Esophagus mucosa (tissue), 1 donor: ENCODE data around the gene MED7. TPM values are rescaled to one million over a fixed set of nuclear protein-coding genes. Genes with fewer than 3 reads are reported as not detected.

Source experiments
- ATAC-seq: fragments of 200-7000 bp; cut with Tn5 transposase; one replicate; pipeline ENCODE4 v1.9.1; 2020
- total RNA-seq: library from RNA; stranded (reverse); gene quantifications from one replicate; pipeline ENCODE4 v1.2.4, GENCODE V29; 2023
- donor health status: DM: yes; HTN: yes; CAD: no.

MED7 gene
- total RNA-seq, 1 donor from 2014 or later = 6.4 TPM

DNA sequence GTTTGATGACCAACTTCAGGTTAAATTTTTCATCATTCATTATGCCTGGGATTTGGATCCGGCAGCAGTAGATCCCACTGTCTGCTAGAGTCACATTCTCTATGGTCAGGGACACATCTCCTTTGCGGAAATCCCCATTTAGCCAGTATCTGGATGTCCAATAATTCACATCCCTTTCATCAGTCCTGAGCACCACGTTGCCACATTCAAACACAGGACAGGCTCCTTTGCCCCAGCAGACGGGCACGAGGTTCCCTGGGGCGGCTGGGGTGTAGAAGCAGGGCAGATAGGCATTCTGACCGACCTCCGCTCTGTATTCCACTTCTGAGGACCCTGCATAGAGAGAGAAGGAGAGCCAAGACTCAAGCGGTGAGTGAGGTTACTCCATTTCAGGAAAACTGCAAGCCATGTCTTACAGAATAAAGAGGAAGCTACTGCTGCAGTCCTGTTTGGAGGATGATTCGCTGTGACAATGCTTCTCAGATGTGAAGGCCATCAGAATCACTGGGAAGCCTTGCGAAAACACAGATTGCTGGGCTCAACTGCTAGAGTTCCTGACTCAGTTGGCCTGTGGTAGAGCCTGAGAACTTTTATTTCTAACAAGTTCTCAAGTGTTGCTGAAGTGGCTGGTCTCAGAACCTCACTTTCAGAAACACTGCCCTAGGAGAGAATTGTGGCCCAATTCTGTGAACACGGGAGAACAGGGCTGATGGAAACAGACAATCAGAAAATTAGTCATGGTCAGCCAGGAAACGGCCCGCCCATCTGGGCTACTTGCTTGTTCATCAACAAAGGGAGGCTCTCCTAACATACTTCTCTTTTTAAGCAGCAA is 35.8 kb downstream of the MED7 start:
- no peak for ATAC-seq

- no peak for ATAC-seq
Measured at GRCh38 chr5:157100140-157100679, 42.5 kb downstream of the MED7 start.

GRCh38 chr5:157088342-157088990 is 54.2 kb downstream of the MED7 start:
- ATAC-seq = no peak

Other genes with a start within 250 kb of the MED7 start
- 0.20 TPM for gene TIMD4, start 179.6 kb downstream of the MED7 start, total RNA-seq
- not detected for gene HAVCR1, start 83.7 kb downstream of the MED7 start, total RNA-seq
- gene HAVCR2, start 33.8 kb downstream of the MED7 start, total RNA-seq = 0.88 TPM
- not detected for gene GARIN3, start 23.4 kb upstream of the MED7 start, total RNA-seq
- 0.40 TPM for gene ITK, start 38.0 kb upstream of the MED7 start, total RNA-seq
- 2.1 TPM for gene CYFIP2, start 123.3 kb upstream of the MED7 start, total RNA-seq